SW480 (cell line): ENCODE results near the gene INPP5J.
"Not testable (repeated sequence)": the region's sequence is repeated elsewhere in the genome, so short reads cannot be mapped to it uniquely, and the experiment has no call there.

Experiments
- DNase-seq: peaks from one replicate; pipeline ENCODE4 v3.0.0-alpha.2; 2016; ENCODE audit warnings: low spot score

Gene INPP5J

DNA sequence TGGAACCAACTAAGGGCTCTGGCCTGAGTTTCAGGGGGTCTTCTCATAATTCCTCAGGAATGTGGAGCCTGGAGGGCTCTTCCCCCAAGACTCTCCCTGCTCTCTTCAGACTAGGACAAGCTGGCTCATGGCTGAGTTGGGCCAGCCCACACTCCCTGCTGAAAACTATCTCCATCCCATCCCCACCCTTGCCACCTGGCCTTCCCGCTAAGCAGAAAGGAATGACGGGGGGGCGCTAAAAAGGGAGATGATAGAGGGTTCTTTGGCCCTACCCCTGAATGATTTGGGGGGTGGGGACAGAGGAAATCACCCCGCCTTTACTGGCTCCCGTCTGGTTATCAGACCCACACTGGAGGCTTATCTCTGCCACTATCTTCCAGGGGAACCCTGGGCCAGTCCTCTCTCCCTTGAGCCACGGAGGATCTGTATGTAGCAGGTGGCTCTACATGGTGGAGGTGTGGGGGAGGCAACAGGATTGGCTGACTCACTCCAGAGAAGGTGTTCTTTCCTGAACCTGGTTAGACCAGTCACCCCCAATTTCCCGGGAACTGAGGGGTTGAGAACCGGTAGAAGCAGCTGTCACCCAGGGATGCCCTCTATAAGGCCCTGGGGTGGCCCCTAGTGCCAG, 35.9 kb upstream of the INPP5J start:
- no peak for DNase-seq

DNA sequence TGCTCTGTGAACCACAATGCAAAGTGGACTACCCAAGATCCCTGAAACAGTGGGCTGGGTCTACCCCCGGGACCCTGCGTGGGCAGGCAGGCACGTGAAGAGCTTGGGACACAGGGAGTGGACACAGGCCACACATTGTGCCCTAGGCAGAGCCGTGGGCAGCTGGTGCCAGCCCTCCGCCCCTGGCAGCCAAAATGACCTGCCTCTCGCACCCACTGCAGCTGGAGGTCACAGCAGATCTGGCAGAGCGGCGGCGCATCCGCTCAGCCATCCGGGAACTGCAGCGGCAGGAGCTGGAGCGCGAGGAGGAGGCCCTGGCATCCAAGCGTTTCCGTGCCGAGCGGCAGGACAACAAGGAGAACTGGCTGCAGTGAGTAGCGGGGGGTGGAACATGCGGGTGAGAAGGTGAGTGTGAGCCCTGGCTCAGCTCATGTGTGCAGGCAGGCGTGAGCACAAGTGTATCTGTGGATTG, 35.0 kb upstream of the INPP5J start:
- no peak for DNase-seq

DNA sequence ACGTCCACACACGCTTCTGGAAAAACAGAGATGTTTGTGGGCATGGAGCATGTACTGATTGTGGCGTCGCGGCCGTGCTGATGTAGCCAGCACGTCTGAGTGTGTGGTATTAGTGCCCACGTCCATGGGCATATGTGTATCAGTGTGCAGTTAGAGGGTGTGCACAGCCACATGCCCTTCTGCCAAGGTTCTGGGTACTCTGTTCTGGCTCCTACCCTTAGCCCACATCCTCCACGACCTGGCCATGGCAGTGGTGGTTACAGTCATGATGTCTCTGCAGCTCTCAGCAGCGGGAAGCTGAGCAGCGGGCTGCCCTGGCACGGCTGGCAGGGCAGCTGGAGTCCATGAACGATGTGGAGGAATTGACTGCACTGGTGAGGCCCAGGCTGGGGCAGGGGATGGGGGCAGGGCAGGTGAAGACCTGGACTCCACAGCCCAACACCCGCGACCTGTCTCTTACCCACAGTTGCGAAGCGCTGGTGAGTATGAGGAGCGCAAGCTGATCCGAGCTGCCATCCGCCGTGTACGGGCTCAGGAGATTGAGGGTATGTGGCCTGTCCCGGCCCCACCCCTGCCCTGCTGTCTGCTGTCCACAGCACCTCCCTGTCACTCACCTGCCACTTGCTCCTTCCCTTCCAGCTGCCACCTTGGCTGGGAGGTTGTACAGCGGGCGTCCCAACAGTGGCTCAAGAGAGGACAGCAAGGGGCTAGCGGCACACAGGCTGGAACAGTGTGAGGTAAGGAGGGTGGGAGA, 34.4 kb upstream of the INPP5J start:
- DNase-seq: no peak

DNA sequence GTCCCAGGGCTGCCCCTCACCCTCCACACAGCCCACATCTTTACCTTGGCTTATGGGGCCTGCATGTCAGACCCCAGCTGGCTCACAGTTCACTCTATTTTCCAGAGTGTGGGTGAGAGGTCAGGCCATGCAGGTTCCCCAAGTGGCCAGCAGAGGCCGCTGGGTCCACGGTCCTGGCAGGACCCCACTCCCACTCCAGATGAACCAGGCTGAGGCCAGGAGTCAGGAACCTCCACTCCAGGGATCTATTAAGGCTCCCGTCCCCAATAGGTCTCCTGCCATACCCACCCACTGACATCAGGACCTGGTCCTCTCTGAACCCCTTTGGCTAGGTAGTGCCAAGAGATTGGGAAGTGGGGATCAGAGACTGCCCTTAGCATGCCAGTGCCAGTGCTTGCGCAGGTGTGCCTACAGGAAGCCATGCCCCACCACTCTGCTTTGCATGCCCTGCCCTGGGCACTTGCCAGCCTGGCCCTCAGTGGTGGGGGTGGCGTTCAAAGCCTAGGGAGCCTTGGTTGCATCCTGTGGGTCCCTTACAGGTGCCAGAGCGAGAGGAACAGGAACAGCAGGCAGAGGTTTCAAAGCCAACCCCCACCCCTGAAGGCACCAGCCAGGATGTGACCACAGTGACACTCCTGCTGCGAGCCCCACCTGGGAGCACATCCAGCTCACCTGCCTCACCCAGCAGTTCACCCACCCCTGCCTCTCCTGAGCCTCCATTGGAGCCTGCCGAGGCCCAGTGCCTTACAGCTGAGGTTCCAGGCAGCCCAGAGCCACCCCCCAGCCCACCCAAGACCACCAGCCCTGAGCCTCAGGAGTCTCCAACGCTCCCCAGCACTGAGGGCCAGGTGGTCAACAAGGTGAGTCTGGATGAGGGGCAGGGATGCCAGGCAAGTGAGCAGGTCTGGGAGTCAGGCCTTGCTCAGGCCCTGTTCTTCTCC, 33.3 kb upstream of the INPP5J start:
- DNase-seq: no peak

DNA sequence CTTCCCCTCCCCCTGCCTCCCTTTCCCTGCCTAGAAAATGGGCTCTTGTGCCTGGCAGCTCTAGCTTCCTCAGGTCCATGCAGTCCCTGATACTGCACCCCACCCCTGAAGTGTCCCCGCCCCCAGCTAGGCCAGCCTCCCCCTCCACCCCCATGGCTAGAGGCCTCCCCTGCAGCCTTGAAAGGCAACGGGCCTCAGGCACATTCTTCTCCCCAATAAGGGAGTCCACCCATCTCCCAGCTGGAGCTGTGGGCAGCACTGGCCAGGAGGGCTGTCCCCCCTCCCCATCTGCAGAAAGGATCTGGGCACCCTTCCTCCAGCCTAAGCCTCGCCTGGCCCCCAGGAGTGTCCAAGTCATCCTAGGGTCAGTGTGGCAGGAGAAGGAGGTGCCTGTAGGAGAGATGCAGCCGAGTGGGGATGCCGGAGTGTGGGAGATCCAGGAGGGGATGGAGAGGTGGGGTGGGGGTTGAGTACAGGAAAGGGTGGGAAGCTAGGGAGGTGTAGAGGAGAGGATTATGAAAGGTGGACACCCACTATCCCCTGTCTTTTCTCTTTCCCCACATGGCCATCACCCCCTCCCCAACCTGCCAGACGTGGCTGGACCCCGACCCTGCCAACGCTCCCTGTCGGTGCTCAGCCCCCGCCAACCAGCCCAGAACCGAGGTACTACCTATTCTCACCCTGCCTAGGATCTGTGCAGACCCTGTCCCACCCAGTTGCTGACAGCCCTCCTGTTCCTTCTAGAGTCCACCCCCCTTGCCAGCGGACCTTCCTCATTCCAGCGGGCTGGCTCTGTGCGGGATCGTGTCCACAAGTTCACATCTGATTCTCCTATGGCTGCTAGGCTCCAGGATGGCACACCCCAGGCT, 32.3 kb upstream of the INPP5J start:
- no peak for DNase-seq

DNA sequence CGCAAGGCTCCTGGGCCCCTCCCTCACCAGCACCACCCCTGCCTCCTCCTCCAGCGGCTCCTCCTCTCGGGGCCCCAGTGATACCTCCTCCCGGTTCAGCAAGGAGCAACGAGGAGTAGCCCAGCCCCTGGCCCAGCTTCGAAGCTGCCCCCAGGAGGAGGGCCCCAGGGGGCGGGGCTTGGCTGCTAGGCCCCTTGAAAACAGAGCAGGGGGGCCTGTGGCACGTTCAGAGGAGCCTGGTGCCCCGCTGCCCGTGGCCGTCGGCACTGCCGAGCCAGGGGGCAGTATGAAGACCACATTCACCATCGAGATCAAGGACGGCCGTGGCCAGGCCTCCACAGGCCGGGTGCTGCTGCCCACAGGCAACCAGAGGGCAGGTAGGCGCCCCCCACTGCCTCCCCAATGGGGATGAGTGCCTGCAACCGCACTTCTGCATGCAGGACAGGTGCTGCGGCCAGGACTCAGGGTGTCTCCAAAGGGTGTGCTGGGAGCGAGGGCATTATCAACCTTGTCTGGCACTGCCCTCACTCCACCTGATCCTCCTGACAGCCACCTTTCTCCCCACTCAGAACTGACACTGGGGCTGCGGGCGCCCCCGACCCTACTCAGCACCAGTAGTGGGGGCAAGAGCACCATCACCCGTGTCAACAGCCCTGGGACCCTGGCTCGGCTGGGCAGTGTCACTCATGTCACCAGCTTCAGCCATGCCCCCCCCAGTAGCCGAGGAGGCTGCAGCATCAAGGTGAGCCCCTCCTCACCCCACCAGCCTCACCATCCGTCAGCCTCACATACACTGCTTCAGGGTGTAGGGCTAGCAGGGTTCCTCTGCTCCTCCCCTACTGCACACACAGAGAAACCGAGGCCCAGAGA, 31.4 kb upstream of the INPP5J start:
- DNase-seq: no peak

DNA sequence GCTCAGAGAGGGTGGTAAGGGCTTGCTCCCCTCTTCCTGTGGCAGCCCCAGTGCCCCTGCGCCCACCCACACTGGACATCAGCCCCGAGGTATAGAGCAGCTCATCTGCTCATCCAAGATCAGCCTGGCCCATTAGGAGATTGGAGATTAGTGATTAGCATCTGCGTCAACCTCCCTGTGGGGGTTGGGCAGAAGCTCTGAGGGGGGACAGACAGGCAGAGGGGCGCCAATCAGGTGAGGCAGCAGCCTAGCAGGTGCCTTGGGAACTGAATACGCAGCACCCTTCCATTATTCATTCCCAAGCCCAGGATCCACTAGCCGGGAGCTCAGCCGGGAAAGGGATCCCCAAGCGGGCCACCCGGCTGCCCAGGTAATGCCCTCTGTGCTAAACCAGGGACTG, 30.6 kb upstream of the INPP5J start:
- DNase-seq: no peak

DNA sequence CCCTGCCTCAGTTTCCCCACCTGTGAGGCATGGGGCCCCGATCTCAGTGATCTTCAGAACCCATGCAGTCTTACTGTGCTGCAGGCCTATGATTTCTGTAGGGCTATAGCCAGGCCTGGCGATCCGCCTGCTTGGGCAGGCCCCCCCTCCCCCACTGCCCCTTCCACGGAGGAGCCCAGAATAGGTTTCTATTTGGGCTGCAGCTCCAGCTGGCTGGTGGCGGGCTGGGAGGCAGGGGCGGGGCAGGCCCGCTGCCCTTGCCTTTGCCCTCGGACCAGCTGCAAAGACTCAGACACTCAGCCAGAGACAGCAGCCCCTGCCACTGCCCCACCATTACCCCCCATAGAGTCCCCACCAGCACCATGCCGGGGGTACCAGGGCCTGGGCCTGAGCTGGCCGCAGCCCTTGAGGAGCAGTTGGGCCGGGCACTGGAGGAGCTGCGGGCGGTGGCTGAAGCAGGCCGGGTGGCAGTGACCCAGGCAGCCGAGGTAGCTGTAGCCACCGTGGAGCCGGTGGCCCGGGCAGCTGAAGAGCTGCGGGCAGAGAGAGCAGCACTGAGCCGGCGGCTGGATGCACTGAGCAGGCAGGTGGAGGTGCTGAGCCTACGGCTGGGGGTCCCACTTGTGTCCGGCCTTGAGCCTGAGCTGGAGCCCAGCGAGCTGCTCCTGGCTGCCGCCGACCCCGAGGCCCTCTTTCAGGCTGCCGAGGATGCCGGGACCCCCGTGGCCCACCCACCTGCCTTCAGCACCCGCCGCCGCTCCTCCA, 29.5 kb upstream of the INPP5J start:
- DNase-seq: no peak

DNA sequence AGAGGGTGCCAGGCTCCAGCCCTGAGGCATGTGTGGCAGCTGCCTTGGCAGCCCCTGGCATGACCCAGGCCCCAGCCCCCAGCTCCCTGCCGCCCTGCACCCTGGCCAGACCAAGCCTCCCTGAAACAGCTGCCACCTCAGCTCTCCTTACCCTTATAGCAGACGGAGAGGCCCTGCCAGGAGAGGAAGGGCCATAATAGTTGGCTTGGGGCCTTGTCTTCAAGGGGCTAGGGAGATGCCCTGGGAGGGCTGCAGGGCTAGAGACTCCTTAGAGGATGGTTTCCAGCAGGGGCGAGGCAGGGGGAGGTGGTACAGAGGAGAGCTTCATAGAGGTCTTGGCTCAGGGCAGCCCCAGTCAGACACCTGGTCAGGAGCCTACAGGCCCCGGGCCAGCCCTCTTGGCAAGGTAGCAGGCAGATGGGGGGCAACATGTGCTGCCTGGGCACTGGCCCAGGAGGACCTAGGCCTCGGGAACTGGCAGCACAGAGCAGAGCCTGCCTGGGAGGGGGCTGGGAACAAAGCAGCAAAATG, 28.7 kb upstream of the INPP5J start:
- DNase-seq: no peak

DNA sequence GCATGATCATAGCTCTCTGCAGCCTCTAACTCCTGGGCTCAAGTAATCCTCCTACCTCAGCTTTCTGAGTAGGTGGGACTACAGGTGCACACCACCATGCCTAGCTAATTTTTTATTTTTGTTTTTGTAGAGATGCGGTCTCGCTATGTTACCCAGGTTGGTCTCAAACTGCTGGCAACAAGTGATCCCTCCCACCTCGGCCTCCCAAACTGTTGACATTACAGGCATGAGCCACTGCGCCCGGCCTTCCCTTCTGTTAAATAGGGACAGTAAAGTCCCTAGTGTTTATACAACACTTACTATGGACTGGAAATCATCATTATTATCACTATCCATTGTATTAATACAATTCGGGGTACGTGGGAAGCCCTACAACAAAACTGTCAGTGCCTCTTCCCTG, 28.0 kb upstream of the INPP5J start:
- no peak for DNase-seq

DNA sequence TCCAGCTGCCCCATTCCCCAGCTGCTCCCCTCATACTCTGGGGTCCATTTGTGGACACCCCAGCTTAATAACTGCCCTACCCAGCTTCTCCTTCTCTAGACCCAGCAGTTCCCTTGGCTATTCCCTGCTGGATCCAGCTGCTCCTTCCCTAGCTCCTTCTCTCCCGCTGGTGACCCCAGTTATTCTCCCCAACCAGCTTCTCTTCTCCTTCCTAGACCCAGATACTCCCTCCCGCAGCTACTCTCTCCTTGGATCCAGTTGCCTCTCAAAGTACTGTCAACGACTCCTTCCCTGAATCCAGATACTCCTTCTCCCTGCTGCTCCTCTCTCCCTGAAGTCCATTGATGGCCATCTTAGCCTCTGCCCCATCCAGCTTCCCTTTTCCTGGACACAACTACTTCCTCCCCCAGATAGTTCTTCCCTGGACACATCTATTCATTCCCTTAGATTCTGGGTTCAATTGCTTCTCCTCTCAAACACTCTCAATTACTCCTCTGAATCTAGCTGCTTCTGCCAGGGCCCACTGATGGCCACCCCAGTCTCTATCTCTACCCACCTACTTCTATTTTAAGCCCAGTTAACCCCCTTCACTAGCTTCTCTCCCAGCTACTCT, 27.0 kb upstream of the INPP5J start:
- DNase-seq: no peak

DNA sequence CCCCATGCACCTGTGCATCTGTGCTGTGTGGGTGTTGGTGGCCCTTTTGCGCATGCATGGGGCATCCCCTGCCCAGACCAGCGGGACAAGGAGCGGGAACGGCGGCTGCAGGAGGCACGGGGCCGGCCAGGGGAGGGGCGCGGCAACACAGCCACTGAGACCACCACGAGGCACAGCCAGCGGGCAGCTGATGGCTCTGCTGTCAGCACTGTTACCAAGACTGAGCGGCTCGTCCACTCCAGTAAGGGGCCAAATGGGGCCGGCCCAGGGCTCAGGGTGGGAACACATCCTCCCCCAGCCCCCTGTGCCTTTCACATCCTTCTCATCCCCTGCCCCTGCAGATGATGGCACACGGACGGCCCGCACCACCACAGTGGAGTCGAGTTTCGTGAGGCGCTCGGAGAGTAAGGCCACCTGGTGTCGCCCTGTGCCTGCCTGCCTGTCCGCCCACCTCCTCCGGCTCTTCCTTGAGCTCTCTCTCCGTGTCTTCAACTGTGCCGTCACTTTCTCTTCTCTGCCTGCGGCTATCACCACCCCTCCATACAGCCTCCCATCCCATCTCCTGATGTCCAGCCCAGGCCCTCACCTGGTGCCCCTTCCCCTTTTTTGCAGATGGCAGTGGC, 26.0 kb upstream of the INPP5J start:
- no peak for DNase-seq

DNA sequence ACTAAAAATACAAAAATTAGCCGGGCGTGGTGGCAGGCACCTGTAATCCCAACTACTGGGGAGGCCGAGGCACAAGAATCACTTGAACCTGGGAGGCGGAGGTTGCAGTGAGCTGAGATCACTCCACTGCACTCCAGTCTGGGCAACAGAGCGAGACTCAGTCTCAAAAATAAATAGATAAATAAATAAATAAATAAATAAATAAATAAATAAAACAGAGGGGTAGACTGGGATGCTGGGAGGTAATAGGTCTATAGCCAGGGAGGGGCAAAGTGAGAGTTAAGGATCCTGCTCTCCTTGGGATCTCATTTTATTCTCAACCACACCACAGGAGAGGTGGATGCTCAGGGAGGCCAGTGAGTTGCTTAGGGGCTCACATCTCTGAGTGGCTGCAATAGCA, 25.2 kb upstream of the INPP5J start:
- DNase-seq: not testable (repeated sequence)

DNA sequence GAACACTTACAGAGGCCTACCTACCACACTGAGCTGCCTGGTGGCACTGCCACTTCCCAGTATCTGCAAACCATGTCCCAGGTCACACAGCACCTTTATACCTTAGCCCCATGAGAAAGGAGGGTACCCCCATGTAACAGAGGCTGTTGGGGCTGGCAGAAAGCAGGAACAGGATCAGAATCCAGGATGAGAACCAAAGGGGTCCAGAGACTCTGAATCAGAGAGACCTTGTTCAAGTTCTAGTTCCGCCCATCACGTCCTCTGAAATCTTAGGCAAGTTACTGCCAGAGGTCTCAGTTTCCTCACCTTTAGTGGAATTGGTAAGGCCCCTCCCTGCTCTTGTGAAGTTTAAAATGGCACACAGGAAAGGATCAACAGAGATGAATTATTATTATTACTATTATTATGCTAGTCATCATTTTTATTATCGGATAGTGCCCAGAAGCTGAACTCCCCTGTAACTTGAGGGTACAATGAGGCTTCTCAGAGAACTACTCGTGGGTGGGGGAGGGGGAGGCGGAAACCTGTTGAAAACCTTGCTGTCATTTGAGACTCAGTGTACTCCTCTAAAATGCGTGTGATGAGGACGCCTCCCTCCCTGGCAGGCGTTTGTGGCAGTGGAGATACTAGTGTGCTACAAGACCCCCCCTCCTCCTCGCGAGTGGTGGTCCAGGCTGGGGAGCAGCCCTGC, 24.7 kb upstream of the INPP5J start:
- no peak for DNase-seq

DNA sequence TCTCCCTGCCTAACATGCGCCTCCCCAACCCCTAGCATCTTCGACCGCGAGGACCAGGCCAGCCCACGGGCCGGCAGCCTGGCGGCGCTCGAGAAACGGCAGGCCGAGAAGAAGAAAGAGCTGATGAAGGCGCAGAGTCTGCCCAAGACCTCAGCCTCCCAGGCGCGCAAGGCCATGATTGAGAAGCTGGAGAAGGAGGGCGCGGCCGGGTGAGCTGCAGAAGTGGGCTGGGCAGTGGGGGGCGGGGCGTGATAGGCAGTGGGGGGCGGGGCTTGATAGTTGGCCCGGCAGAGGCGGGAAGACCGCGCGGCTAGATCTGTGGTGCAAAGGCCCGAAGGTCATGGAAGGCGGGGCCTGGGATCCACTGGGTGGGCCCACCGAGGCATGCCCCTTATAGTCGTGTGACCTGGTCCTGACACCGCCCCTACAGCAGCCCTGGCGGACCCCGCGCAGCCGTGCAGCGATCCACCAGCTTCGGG, 24.1 kb upstream of the INPP5J start:
- no peak for DNase-seq

DNA sequence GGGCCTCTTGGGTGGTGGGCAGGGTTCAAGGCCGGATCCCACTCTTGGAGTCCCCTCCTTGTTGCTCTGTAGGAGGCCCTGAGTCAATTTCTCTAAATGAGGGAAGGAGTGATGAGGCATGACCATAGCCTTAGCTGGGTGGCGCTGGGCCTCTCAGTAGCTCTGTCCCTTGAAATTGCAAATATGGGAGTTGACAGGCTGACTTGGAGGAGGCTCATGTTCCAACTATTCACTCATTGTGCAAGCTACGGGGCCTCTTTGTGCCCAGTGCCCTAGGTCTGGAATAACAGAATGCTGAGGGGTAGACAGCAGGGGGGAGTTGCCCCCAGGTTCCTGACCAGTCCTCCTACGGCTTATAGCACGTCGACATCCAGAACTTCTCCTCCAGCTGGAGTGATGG, 23.4 kb upstream of the INPP5J start:
- no peak for DNase-seq

DNA sequence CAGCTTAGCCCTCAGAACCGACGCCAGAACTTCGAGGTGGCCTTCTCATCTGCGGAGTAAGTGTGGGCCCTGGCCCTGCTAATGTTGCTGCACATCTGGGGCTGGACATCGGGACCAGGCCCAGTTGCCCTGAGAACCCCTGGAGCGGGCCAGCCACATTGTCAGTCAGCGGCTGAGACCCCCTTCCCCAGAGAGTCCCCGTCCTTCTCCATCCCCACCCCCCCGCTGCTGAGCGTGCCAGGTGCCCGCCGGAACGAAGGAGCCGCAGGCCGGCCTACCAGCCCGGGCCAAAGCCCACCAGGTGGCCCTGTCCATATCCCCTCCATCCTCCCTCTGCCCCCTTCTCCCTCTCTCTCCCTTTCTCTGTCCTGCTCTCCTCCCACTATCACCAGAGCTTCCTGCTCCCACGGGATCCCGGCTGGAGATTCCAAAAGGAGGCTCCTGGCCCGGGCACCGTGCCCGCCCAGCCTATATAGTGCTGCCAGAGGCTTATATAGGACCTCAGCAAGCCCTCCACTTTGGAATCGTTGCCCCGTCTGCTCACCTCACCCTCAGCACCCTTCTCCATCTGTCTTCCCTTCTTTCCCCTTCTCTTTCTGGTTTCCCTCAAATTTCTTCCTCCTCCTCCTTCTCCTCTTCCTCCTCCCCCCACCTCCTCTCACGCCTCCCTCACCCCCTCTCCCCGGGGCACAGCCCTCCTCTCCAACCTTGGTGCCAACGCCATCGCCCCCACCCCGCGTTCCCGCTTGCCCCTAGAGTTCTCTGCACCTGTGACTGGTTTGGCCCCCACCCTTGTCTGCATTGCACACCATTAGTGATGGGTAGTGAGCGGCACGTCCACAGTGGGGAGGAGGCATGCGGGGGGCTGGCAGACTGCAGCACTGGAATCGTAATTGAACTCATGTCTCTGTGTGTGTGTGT, 22.7 kb upstream of the INPP5J start:
- no peak for DNase-seq
